ENCODE measurements around the gene STMN1.

Gene STMN1

DNA sequence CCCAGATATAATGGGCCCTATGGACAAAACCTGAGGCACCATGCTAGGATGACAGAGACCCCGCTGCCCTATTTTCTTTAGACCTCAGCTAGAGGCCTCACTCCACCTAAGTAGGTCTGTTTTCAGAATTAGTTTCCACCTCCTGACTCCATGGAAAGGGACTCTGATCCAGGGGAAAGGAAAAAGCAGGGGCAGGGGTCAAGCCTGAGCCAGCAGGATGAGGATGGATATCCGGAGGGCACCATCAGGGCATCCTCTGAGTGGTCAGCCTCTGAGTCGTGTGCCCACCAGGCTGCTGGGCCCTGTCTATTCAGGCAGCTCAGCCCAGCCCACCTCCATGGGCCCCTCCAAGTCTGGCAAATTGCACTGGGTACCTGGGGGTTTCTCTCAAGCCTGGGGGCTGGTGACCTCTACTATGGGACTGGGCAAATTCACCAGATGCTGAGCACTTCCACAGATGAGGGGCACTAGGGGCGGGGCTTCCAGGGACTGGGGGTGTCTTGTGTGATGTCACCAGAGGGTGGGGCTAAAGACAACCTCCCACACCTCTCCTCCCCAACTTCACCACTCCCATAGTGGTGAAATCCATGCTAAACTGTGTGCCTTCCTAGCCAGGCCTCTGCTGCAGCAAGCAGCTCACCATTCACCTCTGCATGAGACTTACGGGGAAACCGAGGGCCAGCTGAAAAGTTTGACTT lies 36.2 kb downstream of the STMN1 start:
- DNase-seq (ENCODE audit: low spot score) = no peak

DNA sequence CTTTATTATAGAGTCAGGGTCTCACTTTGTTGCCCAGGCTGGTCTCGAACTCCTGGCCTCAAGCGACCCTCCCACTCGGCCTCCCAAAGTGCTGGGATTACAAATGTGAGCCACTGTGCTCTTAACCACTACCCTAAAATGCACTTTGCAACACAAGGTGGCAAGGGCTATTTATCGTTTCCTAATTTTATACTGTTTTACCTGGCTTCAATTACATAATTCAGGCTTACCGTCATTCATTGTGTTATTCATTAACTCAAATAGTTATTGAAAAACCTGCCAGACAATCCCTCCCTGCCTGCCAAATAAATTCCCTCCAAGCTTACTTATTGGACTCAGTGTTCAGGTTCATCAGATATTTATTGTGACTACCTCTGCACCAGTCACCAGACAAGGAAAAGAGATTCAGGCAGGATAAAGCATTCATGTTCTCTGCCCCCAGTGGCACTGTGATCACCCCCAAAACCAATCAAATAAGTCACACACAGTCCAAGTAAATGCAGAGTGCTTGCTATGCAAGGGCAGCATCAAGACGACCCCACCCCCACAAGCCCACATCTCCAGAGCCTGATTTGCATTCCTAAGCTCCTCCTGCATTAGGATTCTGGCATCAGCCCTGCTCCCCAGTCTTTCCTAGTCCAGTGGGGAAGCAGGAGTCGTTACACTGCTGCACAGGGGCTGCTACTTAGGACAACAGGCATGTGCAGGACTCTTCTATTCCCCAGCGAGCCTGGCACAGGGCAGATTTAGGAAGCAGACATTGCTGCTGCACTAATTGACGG lies 38.8 kb downstream of the STMN1 start:
- DNase-seq (ENCODE audit: low spot score) = no peak

DNA sequence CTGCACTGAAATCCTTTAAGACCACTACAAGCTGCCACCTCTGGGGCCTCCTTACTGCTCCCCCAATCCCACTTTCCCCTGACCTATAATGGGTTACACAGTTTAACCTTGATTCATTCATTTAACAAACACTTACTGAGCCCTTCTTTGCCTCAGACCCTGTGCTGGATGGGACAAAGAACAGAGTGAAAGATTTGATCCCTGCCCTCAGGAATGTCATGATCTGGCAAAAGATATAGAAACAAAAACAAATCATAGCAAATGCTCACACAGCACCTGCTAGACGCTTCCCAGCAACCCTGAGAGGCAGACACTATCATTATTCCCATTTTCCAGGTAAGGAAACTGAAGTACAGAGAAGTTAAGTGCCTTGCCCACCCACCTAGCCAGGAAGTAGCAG lies 39.9 kb downstream of the STMN1 start:
- no peak for DNase-seq (ENCODE audit: low spot score)

- DNase-seq (ENCODE audit: low spot score) = no peak
These were observed 41.8 kb downstream of the STMN1 start for GRCh38 chr1:25864434-25864833.

DNA sequence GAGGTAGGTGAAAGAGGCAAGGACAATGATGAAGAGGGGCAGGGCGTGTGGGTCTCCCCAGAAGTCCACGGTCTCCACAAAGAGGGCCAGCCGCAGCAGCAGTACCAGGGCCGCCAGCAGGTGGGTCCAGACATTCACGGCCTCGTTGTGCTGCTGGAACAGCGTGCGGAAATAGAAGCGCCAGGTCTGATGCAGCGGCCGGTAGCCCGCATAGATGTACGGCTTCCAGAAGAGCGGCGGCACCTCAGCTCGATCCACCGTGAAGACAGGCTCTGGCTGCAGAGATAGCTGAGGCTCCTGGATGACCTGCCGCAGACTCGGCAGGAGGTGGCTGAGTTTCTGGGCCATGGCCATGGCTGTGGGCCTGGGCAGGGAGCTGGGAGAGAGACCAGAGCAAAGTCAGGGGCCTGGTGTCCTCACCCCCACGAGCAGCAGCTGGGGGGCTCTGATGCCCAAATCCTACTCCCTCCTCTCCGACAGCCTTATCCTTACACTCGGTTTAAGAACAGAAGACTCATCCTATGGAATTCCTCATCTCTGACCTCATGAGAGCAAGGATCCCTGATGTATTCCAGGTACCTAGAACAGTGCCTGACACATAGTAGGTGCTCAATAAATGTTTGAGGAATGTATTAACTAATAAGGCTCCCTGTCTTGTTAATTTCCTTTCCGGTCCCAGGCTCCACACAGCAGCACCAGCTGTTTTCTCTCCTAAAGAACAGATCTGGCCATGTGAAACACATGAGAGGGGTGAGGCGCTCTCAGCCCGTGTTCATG lies 42.5 kb downstream of the STMN1 start:
- DNase-seq (ENCODE audit: low spot score) = no peak

DNA sequence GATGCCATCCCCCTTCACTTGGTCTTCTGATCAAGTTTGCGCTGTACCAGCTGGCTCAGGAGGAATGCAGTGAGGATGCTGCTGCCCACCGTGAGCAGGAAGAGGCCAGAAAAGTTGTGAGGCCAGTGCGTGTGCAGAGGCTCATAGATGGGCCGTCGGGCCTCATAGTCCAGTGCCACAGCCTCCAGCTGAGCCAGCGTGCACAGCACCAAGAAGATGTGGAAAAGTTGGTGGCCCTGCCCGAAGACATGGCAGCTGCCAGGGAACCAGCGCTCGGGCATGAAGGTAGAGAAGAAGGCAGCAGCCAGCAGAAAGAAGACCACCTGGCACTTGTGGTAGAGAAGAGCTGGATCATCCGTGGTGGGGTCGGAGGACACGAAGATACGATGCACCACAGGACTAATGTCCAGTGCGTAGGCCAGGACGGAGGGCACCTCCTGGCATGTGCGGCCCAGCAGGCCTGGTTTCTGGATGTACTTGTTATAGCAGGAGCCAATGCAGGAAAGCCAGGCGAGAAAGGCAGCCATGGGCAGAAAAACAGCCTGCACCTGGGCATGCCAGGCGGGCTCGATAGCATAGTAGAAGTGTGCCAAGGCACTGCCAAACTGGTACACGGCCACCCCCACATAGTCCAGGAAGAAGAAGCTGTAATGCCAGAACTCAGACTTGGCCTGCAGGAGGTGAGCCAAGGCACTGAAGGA lies 43.3 kb downstream of the STMN1 start:
- DNase-seq (ENCODE audit: low spot score) = no peak

DNA sequence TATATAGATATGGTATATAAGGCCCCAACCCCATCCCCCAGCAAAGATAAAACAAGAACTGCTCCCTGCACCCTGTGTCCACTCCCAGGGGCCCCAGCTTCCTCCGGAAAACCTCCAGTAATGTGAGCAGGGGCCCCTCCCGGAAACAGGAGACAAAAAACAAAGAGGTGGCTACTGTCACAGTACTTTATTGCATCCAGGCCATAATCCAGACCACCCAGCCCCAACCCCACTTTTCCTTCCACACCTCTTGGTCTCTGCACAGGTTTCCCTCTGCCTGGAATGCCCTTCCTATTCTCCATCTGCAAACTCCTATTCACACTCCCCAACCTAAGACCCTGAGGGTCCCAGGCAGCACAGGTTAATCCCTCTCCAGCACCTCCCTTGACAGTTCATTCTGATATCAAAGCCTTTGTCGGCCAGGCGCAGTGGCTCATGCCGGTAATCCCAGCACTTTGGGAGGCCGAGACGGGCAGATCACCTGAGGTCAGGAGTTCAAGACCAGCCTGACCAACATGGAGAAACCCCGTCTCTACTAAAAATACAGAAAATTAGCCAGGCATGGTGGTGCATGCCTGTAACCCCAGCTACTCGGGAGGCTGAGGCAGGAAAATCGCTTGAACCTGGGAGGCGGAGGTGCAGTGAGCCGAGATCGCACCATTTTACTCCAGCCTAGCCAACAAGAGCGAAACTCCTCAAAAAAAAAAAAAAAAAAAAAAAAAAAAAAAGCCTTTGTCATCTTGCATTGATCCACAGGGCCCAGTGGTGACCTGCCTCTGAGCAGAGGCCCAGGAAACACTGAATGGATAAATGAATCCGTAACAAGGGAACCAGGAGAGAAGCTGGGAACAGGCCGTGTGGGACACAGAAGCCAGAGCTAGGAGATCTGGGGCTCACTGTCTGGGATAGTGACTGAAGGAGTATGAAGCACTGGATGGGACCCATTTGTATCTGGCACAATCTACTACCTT lies 44.6 kb downstream of the STMN1 start:
- DNase-seq (ENCODE audit: low spot score) = no peak

GRCh38 chr1:25858906-25859789 lies 47.1 kb downstream of the STMN1 start, which contains the start of gene AUNIP:
TSS of gene AUNIP (minus strand) at chr1:25859457. CDS start at chr1:25859357, 100 bp downstream.
- DNase-seq (ENCODE audit: low spot score) = peak; percentile 90

- no peak for DNase-seq (ENCODE audit: low spot score)
These were observed 47.7 kb downstream of the STMN1 start for GRCh38 chr1:25858494-25858893.

DNA sequence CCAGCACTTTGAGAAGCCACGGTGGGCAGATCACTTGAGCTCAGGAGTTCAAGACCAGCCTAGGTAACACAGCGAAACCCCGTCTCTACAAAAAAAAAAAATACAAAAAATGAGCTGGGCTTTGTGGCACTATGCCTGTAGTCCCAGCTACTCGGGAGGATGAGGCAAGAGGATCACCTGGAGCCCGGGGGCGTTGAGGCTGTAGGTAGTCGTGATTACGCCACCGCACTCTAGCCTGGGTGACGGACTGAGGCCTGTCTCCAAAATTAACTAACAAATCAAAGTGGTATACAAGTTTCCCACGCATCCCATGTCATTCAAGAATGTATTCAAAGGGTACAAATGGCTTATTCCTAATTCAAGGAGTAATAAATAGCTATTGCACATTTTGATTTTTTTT lies 49.4 kb downstream of the STMN1 start:
- DNase-seq (ENCODE audit: low spot score) = no peak

DNA sequence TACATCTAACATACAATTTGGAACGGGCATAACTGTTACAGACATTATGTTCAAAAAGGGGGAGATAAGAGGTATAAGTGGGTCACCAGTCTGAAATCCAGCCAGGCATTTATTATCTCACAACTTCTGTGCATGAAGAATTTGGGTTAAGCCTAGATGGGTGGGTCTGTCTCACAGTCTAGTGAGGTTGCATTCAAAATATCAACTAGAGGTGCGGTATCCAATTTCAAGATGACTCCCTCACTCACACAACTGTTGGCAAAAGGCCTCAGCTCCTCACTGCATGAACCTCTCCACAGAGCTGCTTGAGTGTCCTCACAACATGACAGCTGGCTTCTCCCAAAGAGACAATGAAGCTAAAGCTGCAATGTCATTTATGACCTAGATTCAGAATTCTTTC lies 51.7 kb downstream of the STMN1 start:
- DNase-seq (ENCODE audit: low spot score) = no peak

All from left forelimb (tissue), 1 donor.